ENCODE data around the gene PEMT. TPM values are rescaled to one million over a fixed set of nuclear protein-coding genes. Genes with fewer than 3 reads are reported as not detected.

The PEMT gene
- total and polyA plus RNA-seq, 9 of the 15 experiments (the other 6 are each of a cell fraction or from before 2014, with no cell fraction given) = 1.4 to 36.4 (median 13.6) TPM

GRCh38 chr17:17518951-17519350, 72.6 kb downstream of the PEMT start:
- Histone ChIP-seq H3K79me2 (ENCODE audit: control insufficient read depth, insufficient read depth, low read length) (no peaks in the 10 kb centered on the region), H3K27me3 (ENCODE audit: control insufficient read depth in 2 of 2, insufficient read depth in 2 of 2, low read length in 2 of 2) (no peaks in the 10 kb centered on the region), H3K9me3 (replicated peaks; ENCODE audit: control insufficient read depth, insufficient read depth, low read depth, low read length) (no peaks in the 10 kb centered on the region), H2AFZ (ENCODE audit: low read depth, low read length) (no peak overlapping the region), H3K9me1 (ENCODE audit: control insufficient read depth, insufficient read depth, low read length) (no peaks in the 10 kb centered on the region), H3K4me2 (ENCODE audit: insufficient read depth, low read length) (no peak overlapping the region), H3K4me1 (replicated peaks in 1 of 2; ENCODE audit: control insufficient read depth in 2 of 2, insufficient read depth in 2 of 2, low read length in 2 of 2) (peaks cover 0 to 13% of the 10 kb centered on the region in 2 experiments; a peak in 2 of 5 replicates), H4K20me1 (replicated peaks; ENCODE audit: control insufficient read depth, insufficient read depth, low read length) (no peaks in the 10 kb centered on the region), H3K9ac (ENCODE audit: insufficient read depth in 1 of 2, low read depth in 2 of 2, low read length in 2 of 2) (no peak overlapping the region), H3K4me3 (no peak overlapping the region), H3K36me3 (ENCODE audit: control insufficient read depth, insufficient read depth, low read length) (no peaks in the 10 kb centered on the region), H3K27ac (ENCODE audit: extremely low read depth, low read depth, low read length) (no peak overlapping the region)
- no TSS peak for BruUV-seq (replicated peaks)
- ChIA-PET POLR2A (interaction anchor here (1.0 kb wide), 1 partner anchor 22 kb away, joined by 3 read pairs; no protein-coding TSS in a partner anchor), CTCF (ENCODE audit: low intra/inter-chr PET ratio) (no interaction called here)
- 27% methylated on average over 5 of the region's 5 CpGs for WGBS (ENCODE audit: insufficient coverage, low coverage, missing lambda C conversion rate)
- TF ChIP-seq, protein P1, sequence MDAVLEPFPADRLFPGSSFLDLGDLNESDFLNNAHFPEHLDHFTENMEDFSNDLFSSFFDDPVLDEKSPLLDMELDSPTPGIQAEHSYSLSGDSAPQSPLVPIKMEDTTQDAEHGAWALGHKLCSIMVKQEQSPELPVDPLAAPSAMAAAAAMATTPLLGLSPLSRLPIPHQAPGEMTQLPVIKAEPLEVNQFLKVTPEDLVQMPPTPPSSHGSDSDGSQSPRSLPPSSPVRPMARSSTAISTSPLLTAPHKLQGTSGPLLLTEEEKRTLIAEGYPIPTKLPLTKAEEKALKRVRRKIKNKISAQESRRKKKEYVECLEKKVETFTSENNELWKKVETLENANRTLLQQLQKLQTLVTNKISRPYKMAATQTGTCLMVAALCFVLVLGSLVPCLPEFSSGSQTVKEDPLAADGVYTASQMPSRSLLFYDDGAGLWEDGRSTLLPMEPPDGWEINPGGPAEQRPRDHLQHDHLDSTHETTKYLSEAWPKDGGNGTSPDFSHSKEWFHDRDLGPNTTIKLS (IDR thresholded peaks at IDR 0.05; ENCODE audit: borderline replicate concordance, low read depth) = no peak
- TF ChIP-seq LCOR (CRISPR knock-in tag; IDR thresholded peaks at IDR 0.05) (no peak), RFX5 (IDR thresholded peaks at IDR 0.05; ENCODE audit: low read depth, low read length) (no peak), RAD21 (CRISPR knock-in tag; conservative IDR thresholded peaks at IDR 0.05 in 1 of 2, IDR thresholded peaks at IDR 0.05 in 1 of 2) (no peak)
- DNase-seq (ENCODE audit: extremely low read depth in 1 of 4, low spot score in 3 of 4) = no peak
- intact Hi-C loops (cut with micrococcal nuclease) = no loop called here
- in situ Hi-C loops (cut with MboI) = no loop called here
- no peak for FAIRE-seq
- no peak for ATAC-seq

Data from K562 (cell line).